HepG2 (cell line): ENCODE measurements around the gene TMEFF1. TPM values are rescaled to one million over a fixed set of nuclear protein-coding genes. Genes with fewer than 3 reads are reported as not detected.

Source experiments
- ARNT2 ChIP-seq: sonication (generic); formaldehyde crosslinking; IDR thresholded peaks from 2 replicates; pipeline ENCODE4 v1.8.0; 2022; ENCODE audit warnings: mild to moderate bottlenecking, low read depth, missing genetic modification reagents, moderate library complexity
- CHD2 ChIP-seq: IDR thresholded peaks from 2 replicates; pipeline ENCODE4 v1.6.1; 2011; ENCODE audit warnings: low read depth, low read length, improper control_type of control experiment
- ESRRA ChIP-seq: sonication (generic); formaldehyde crosslinking; IDR thresholded peaks from 2 replicates; pipeline ENCODE4 v1.5.1; 2020; ENCODE audit warnings: mild to moderate bottlenecking, low read depth, missing genetic modification reagents
- ETV6 ChIP-seq: sonication (generic); formaldehyde crosslinking; conservative IDR thresholded peaks from 2 replicates; pipeline ENCODE4 v1.4.0; 2020; ENCODE audit warnings: missing genetic modification reagents
- FOSL2 ChIP-seq: sonication (generic); formaldehyde crosslinking; IDR thresholded peaks from 2 replicates; pipeline ENCODE4 v1.4.0; 2020; ENCODE audit warnings: missing genetic modification reagents
- GATA4 ChIP-seq: sonication (generic); IDR thresholded peaks from 2 replicates; pipeline ENCODE4 v1.6.1; 2016; ENCODE audit warnings: antibody characterized with exemption, low read depth, borderline replicate concordance
- GPN1 ChIP-seq: sonication (generic); formaldehyde crosslinking; IDR thresholded peaks from 2 replicates; pipeline ENCODE4 v1.5.1; 2020; ENCODE audit warnings: missing genetic modification reagents, borderline replicate concordance
- JUNB ChIP-seq: sonication (generic); formaldehyde crosslinking; IDR thresholded peaks from 2 replicates; pipeline ENCODE4 v1.8.0; 2022; ENCODE audit warnings: missing genetic modification reagents, mild to moderate bottlenecking, borderline replicate concordance
- KDM2A ChIP-seq: sonication (generic); formaldehyde crosslinking; IDR thresholded peaks from 2 replicates; pipeline ENCODE4 v1.4.0; 2020; ENCODE audit warnings: low read depth, missing genetic modification reagents, borderline replicate concordance
- KLF6 ChIP-seq: IDR thresholded peaks from 2 replicates; pipeline ENCODE4 v1.8.0; 2016; ENCODE audit warnings: missing biosample characterization, missing genetic modification reagents
- NBN ChIP-seq: fragments of 450-650 bp; conservative IDR thresholded peaks from 2 replicates; pipeline ENCODE4 v1.6.1; 2017
- NONO ChIP-seq, 2 experiments: fragments of 450-650 bp in 1 of 2; sonication (generic) in 1 of 2; formaldehyde crosslinking in 1 of 2; IDR thresholded peaks in 1 of 2; conservative IDR thresholded peaks in 1 of 2; 2 replicates each; pipeline versions ENCODE4 v1.6.1 to v1.8.0; 2017 to 2022; ENCODE audit warnings: mild to moderate bottlenecking in 1 of 2, missing genetic modification reagents in 1 of 2, moderate library complexity in 1 of 2
- RBAK ChIP-seq: sonication (generic); formaldehyde crosslinking; IDR thresholded peaks from 2 replicates; pipeline ENCODE4 v1.5.1; 2020; ENCODE audit warnings: mild to moderate bottlenecking, missing genetic modification reagents
- REL ChIP-seq: sonication (generic); formaldehyde crosslinking; conservative IDR thresholded peaks from 2 replicates; pipeline ENCODE4 v1.8.0; 2022; ENCODE audit warnings: mild to moderate bottlenecking, missing genetic modification reagents, moderate library complexity
- REXO4 ChIP-seq: sonication (generic); formaldehyde crosslinking; IDR thresholded peaks from 2 replicates; pipeline ENCODE4 v1.8.0; 2022; ENCODE audit warnings: missing genetic modification reagents, mild to moderate bottlenecking, borderline replicate concordance
- RFX1 ChIP-seq: fragments of 450-650 bp; IDR thresholded peaks from 2 replicates; pipeline ENCODE4 v1.6.1; 2017
- RXRA ChIP-seq: sonication (generic); formaldehyde crosslinking; IDR thresholded peaks from 2 replicates; pipeline ENCODE4 v1.5.1; 2020; ENCODE audit warnings: missing genetic modification reagents
- SP5 ChIP-seq: IDR thresholded peaks from 2 replicates; pipeline ENCODE4 v1.6.1; 2016; ENCODE audit warnings: low read depth, borderline replicate concordance
- STAT5B ChIP-seq: sonication (generic); formaldehyde crosslinking; IDR thresholded peaks from 2 replicates; pipeline ENCODE4 v1.4.0; 2020; ENCODE audit warnings: missing genetic modification reagents
- TCF7 ChIP-seq: sonication (generic); IDR thresholded peaks from 2 replicates; pipeline ENCODE4 v1.6.1; 2016; ENCODE audit warnings: antibody characterized with exemption, low read depth
- ZBTB20 ChIP-seq: sonication (generic); formaldehyde crosslinking; IDR thresholded peaks from 2 replicates; pipeline ENCODE4 v1.8.1; 2023; ENCODE audit warnings: missing genetic modification reagents, low read depth, mild to moderate bottlenecking, borderline replicate concordance
- ZBTB38 ChIP-seq: sonication (generic); formaldehyde crosslinking; IDR thresholded peaks from 2 replicates; pipeline ENCODE4 v1.5.1; 2020; ENCODE audit warnings: mild to moderate bottlenecking, missing genetic modification reagents
- ZNF33A ChIP-seq: sonication (generic); formaldehyde crosslinking; IDR thresholded peaks from 2 replicates; pipeline ENCODE4 v1.5.1; 2020; ENCODE audit warnings: missing genetic modification reagents, mild to moderate bottlenecking, moderate library complexity, borderline replicate concordance
- ZNF556 ChIP-seq: sonication (generic); formaldehyde crosslinking; IDR thresholded peaks from 2 replicates; pipeline ENCODE4 v1.4.0; 2020; ENCODE audit warnings: mild to moderate bottlenecking, missing genetic modification reagents, borderline replicate concordance
- ZNF775 ChIP-seq: sonication (generic); formaldehyde crosslinking; IDR thresholded peaks from 2 replicates; pipeline ENCODE4 v1.4.0; 2020; ENCODE audit warnings: missing genetic modification reagents, mild to moderate bottlenecking, moderate library complexity, borderline replicate concordance
- ZSCAN29 ChIP-seq: sonication (generic); formaldehyde crosslinking; conservative IDR thresholded peaks from 2 replicates; pipeline ENCODE4 v1.4.0; 2020; ENCODE audit warnings: mild to moderate bottlenecking, missing genetic modification reagents
- polyA plus RNA-seq, 8 experiments: library from polyadenylated mRNA; depleted of rRNA in 3 of 8; stranded (reverse) in 7 of 8; unstranded in 1 of 8; fragments of >200 nt; fragmentation: Illumina TruSeq in 4 of 8; extraction: Trizol in 4 of 8; gene quantifications; 2 replicates each; pipeline versions ENCODE4 v1.2.1 to v1.2.3, GENCODE V29; 2011 to 2016; ENCODE audit warnings: low read depth in 4 of 8, missing spikeins in 1 of 8, mixed read lengths in 1 of 8; ENCODE audit not compliant: insufficient read depth in 1 of 8
- total RNA-seq, 5 experiments: library from RNA; depleted of rRNA; stranded (reverse); fragments of >200 nt; fragmentation: Illumina TruSeq; extraction: Trizol; gene quantifications; 2 replicates each; pipeline ENCODE4 v1.2.3, GENCODE V29; 2016; ENCODE audit warnings: low read depth in 1 of 5
- TF ChIP-seq, protein P1 (sequence below): sonication (generic); formaldehyde crosslinking; IDR thresholded peaks from 2 replicates; pipeline ENCODE4 v1.9.0; 2021; ENCODE audit warnings: missing genetic modification reagents, borderline replicate concordance

The TMEFF1 gene
- total and polyA plus RNA-seq, 2 of the 13 experiments (the other 11 are each of a cell fraction or from before 2014, with no cell fraction given) = 0.87 to 1.9 TPM

DNA sequence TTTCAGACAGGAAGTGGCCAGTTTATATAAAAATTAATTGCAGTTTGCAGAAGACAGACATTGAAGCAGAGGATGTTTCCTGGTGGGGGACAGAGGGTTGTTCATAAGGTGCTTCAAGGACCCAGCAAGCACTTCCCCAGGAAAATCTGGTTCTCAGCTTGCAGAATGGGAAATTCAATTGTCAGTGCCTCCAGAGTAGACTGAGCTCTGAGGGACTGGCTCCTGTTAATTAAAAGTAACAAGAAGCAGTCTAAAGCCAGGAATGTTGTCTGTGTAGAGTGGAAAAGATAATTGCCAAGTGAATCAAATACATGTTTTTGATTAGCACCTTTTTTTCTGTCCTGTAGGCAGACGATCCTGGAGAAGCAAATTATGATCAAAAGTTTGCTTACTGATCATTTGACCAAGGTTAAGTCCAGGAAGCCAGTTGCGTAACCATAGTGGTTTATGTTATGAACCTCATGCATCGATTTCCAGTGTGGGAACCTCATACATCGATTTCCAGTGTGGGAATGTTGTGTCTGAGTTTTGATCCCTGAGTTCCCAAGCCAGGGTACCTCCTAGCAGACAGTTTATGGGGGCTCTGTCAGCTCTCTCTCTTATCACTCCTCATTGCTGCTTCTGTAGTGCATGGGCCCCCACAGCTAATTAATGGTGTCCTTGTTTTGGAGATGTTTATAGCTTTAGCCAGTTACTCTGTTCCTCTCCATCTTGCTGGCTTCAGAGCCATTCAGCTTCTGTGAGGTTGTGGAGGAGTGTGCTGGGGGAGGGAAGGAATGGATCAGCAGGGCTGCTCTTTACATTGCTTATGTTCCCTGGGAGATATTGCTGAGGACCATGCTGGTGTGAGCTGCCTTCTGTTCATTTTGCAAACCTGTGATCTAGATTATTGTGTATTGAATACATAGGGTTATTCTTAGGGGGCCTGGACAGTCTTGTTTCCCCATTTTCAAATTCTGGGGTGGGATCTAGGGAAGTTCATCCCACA lies 28.9 kb upstream of the TMEFF1 start (continued):
- TF ChIP-seq, protein P1, sequence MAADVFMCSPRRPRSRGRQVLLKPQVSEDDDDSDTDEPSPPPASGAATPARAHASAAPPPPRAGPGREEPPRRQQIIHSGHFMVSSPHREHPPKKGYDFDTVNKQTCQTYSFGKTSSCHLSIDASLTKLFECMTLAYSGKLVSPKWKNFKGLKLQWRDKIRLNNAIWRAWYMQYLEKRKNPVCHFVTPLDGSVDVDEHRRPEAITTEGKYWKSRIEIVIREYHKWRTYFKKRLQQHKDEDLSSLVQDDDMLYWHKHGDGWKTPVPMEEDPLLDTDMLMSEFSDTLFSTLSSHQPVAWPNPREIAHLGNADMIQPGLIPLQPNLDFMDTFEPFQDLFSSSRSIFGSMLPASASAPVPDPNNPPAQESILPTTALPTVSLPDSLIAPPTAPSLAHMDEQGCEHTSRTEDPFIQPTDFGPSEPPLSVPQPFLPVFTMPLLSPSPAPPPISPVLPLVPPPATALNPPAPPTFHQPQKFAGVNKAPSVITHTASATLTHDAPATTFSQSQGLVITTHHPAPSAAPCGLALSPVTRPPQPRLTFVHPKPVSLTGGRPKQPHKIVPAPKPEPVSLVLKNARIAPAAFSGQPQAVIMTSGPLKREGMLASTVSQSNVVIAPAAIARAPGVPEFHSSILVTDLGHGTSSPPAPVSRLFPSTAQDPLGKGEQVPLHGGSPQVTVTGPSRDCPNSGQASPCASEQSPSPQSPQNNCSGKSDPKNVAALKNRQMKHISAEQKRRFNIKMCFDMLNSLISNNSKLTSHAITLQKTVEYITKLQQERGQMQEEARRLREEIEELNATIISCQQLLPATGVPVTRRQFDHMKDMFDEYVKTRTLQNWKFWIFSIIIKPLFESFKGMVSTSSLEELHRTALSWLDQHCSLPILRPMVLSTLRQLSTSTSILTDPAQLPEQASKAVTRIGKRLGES (CRISPR knock-in tag) = no peak
- TF ChIP-seq NONO (IDR thresholded peaks at IDR 0.05) = no peak
- peak; percentile 56; the same call in 1 of the 2 replicates for TF ChIP-seq NONO (CRISPR knock-in tag; conservative IDR thresholded peaks at IDR 0.05)
- no peak for TF ChIP-seq ESRRA (CRISPR knock-in tag)
- TF ChIP-seq ZSCAN29 (CRISPR knock-in tag) = no peak
- no peak for TF ChIP-seq KDM2A (CRISPR knock-in tag)
- no peak for TF ChIP-seq REXO4 (CRISPR knock-in tag)
- TF ChIP-seq REL = no peak
- no peak for TF ChIP-seq SP5 (CRISPR knock-in tag)
- peak; percentile 29; the same call in 1 of the 2 replicates for TF ChIP-seq FOSL2 (CRISPR knock-in tag)
- TF ChIP-seq ARNT2 (CRISPR knock-in tag) = no peak
- TF ChIP-seq ZNF33A (CRISPR knock-in tag) = no peak
- no peak for TF ChIP-seq RXRA (CRISPR knock-in tag)
- no peak for TF ChIP-seq ZBTB20 (CRISPR knock-in tag)
- no peak for TF ChIP-seq CHD2
- TF ChIP-seq RBAK (CRISPR knock-in tag) = no peak
- TF ChIP-seq RFX1 = no peak
- no peak for TF ChIP-seq KLF6 (CRISPR knock-in tag)
- TF ChIP-seq ZNF556 (CRISPR knock-in tag) = no peak; the same call in 1 of the 2 replicates
- TF ChIP-seq ZBTB38 = no peak
- TF ChIP-seq GATA4 = no peak
- no peak for TF ChIP-seq NBN
- no peak for TF ChIP-seq ETV6 (CRISPR knock-in tag)
- no peak for TF ChIP-seq TCF7
- no peak for TF ChIP-seq GPN1 (CRISPR knock-in tag)
- TF ChIP-seq JUNB (CRISPR knock-in tag) = no peak
- no peak for TF ChIP-seq STAT5B (CRISPR knock-in tag)
- TF ChIP-seq ZNF775 (CRISPR knock-in tag) = no peak
